HepG2 (cell line): ENCODE results near the gene TATDN3. TPM values are rescaled to one million over a fixed set of nuclear protein-coding genes. Genes with fewer than 3 reads are reported as not detected.

ENCODE experiments used
- ATAC-seq: fragments of 200-7000 bp; cut with Tn5 transposase; 3 replicates; pipeline ENCODE4 v1.9.1; 2020; ENCODE audit warnings: mild to moderate bottlenecking, moderate library complexity
- BruUV-seq: library from RNA; stranded (reverse); fragments of 400-500 nt; replicated peaks from 2 replicates; lab custom pipeline; 2021; lab: Mats Ljungman, UMichigan
- CTCF ChIA-PET: fragments of 300-600 bp; formaldehyde crosslinking; extraction: SDS; loops from one replicate; lab custom pipeline; 2021; ENCODE audit warnings: low total read pairs, inconsistent platforms, low intra/inter-chr PET ratio; lab: Yijun Ruan, JAX
- POLR2A ChIA-PET: fragments of 350-600 bp; sonication (Branson Sonifier 250); formaldehyde crosslinking; loops from one replicate; lab custom pipeline; 2020; ENCODE audit warnings: antibody characterized with exemption, inconsistent platforms; lab: Yijun Ruan, JAX
- DNase-seq: peaks from one replicate; pipeline ENCODE4 v3.0.0-alpha.2; 2015; ENCODE audit warnings: low spot score
- FAIRE-seq: peaks from 3 replicates; lab custom pipeline; 2011; peaks lifted over from hg19 to GRCh38; lab: Jason Lieb, UNC
- H2AFZ ChIP-seq: one replicate; pipeline ENCODE4 v1.6.1; 2011; ENCODE audit warnings: low read length, inconsistent platforms
- H3K27ac ChIP-seq: fragments of 300-600 bp; 3 replicates; pipeline ENCODE4 v1.8.0; 2011; ENCODE audit warnings: mixed run types, mild to moderate bottlenecking, mixed read lengths, low read length, inconsistent platforms; ENCODE audit not compliant: insufficient read depth; ENCODE audit errors: extremely low read length
- H3K27me3 ChIP-seq, 2 experiments: fragments of 200-600 bp in 1 of 2; 2 replicates in 1 of 2; 3 replicates in 1 of 2; pipeline versions ENCODE4 v1.6.0 to v1.8.0; 2011; ENCODE audit warnings: low read length in 2 of 2, mild to moderate bottlenecking in 2 of 2, moderate library complexity in 2 of 2, inconsistent platforms in 1 of 2; ENCODE audit not compliant: insufficient read depth in 2 of 2, control insufficient read depth in 1 of 2
- H3K36me3 ChIP-seq, 2 experiments: fragments of 200-600 bp in 1 of 2; replicated peaks in 1 of 2; 2 replicates in 1 of 2; 3 replicates in 1 of 2; pipeline versions ENCODE4 v1.5.1 to v1.8.0; 2011; ENCODE audit warnings: low read length in 2 of 2, inconsistent platforms in 1 of 2; ENCODE audit not compliant: insufficient read depth in 2 of 2, control insufficient read depth in 1 of 2
- H3K4me1 ChIP-seq: 2 replicates; pipeline ENCODE4 v1.5.1; 2012; ENCODE audit warnings: low read length, inconsistent platforms; ENCODE audit not compliant: insufficient read depth
- H3K4me2 ChIP-seq: 2 replicates; pipeline ENCODE4 v1.6.0; 2011; ENCODE audit warnings: low read depth, low read length, inconsistent platforms
- H3K4me3 ChIP-seq, 3 experiments: fragments of 200-600 bp in 1 of 3; sonication (generic), shearing (Covaris generic) in 1 of 3; replicated peaks in 1 of 3; 2 replicates each; pipeline ENCODE4 v1.5.1; 2011 to 2016; ENCODE audit warnings: low read length in 3 of 3, inconsistent platforms in 2 of 3, low read depth in 2 of 3, mild to moderate bottlenecking in 2 of 3, control low read depth in 1 of 3, mixed read lengths in 1 of 3; ENCODE audit not compliant: insufficient read depth in 1 of 3
- H3K79me2 ChIP-seq: one replicate; pipeline ENCODE4 v1.6.1; 2011; ENCODE audit warnings: low read length, inconsistent platforms; ENCODE audit not compliant: insufficient read depth
- H3K9ac ChIP-seq: 2 replicates; pipeline ENCODE4 v1.6.0; 2011; ENCODE audit warnings: mild to moderate bottlenecking, low read depth, low read length, inconsistent platforms; ENCODE audit not compliant: insufficient read depth
- H3K9me3 ChIP-seq: 2 replicates; pipeline ENCODE4 v1.5.1; 2012; ENCODE audit warnings: mild to moderate bottlenecking, low read length
- H4K20me1 ChIP-seq: 2 replicates; pipeline ENCODE4 v1.6.0; 2011; ENCODE audit warnings: inconsistent platforms, mild to moderate bottlenecking, low read length, moderate library complexity; ENCODE audit not compliant: insufficient read depth
- FOXM1 ChIP-seq: sonication (generic); formaldehyde crosslinking; IDR thresholded peaks from 2 replicates; pipeline ENCODE4 v1.5.0; 2020; ENCODE audit warnings: missing genetic modification reagents
- HMGXB3 ChIP-seq: sonication (generic); formaldehyde crosslinking; IDR thresholded peaks from 2 replicates; pipeline ENCODE4 v1.4.0; 2020; ENCODE audit warnings: missing genetic modification reagents, borderline replicate concordance
- HMGXB4 ChIP-seq, 2 experiments: sonication (generic) in 1 of 2; formaldehyde crosslinking in 1 of 2; IDR thresholded peaks; 2 replicates each; pipeline versions ENCODE4 v1.4.0 to v1.6.1; 2018 to 2020; ENCODE audit warnings: missing genetic modification reagents in 2 of 2, borderline replicate concordance in 1 of 2, low read depth in 1 of 2, mild to moderate bottlenecking in 1 of 2, missing biosample characterization in 1 of 2
- HNF4G ChIP-seq, 2 experiments: sonication (generic) in 1 of 2; formaldehyde crosslinking in 1 of 2; IDR thresholded peaks; 2 replicates each; pipeline versions ENCODE4 v1.4.0 to v1.6.1; 2011 to 2020; ENCODE audit warnings: borderline replicate concordance in 2 of 2, low read depth in 2 of 2, mild to moderate bottlenecking in 2 of 2, low read length in 1 of 2, missing genetic modification reagents in 1 of 2, moderate library complexity in 1 of 2
- KDM4B ChIP-seq: sonication (generic); formaldehyde crosslinking; IDR thresholded peaks from 2 replicates; pipeline ENCODE4 v1.4.0; 2020; ENCODE audit warnings: missing genetic modification reagents
- KLF12 ChIP-seq: sonication (generic); formaldehyde crosslinking; IDR thresholded peaks from 2 replicates; pipeline ENCODE4 v1.4.0; 2020; ENCODE audit warnings: missing genetic modification reagents, borderline replicate concordance
- POGZ ChIP-seq: sonication (generic); formaldehyde crosslinking; IDR thresholded peaks from 2 replicates; pipeline ENCODE4 v1.4.0; 2020; ENCODE audit warnings: mild to moderate bottlenecking, missing genetic modification reagents
- ZBTB3 ChIP-seq: sonication (generic); formaldehyde crosslinking; IDR thresholded peaks from 2 replicates; pipeline ENCODE4 v1.4.0; 2020; ENCODE audit warnings: low read depth, mild to moderate bottlenecking, moderate library complexity, missing genetic modification reagents, borderline replicate concordance
- ZBTB46 ChIP-seq: sonication (generic); formaldehyde crosslinking; IDR thresholded peaks from 2 replicates; pipeline ENCODE4 v1.4.0; 2020; ENCODE audit warnings: mild to moderate bottlenecking, missing genetic modification reagents, borderline replicate concordance
- ZNF24 ChIP-seq: fragments of 450-650 bp; IDR thresholded peaks from 2 replicates; pipeline ENCODE4 v1.6.1; 2017; ENCODE audit warnings: antibody characterized with exemption, mild to moderate bottlenecking
- ZNF296 ChIP-seq: sonication (generic); formaldehyde crosslinking; conservative IDR thresholded peaks from 2 replicates; pipeline ENCODE4 v1.5.0; 2020; ENCODE audit warnings: mild to moderate bottlenecking, missing genetic modification reagents
- ZNF441 ChIP-seq: sonication (generic); formaldehyde crosslinking; IDR thresholded peaks from 2 replicates; pipeline ENCODE4 v1.7.0; 2021; ENCODE audit warnings: missing genetic modification reagents, borderline replicate concordance
- ZNF720 ChIP-seq: sonication (generic); formaldehyde crosslinking; IDR thresholded peaks from 2 replicates; pipeline ENCODE4 v1.4.0; 2020; ENCODE audit warnings: missing genetic modification reagents
- WGBS: methylation state at CpG from one replicate; pipeline ENCODE4 v1.1.6; 2017; ENCODE audit warnings: low lambda C conversion rate; 5-methylcytosine and 5-hydroxymethylcytosine counted together
- in situ Hi-C: cut with HindIII; loops from 2 replicates; pipeline ENCODE4 v1.10.0; 2017; ENCODE audit warnings: low pct_unique_long_range_greater_than_20kb; ENCODE audit not compliant: extremely low pct_ligation_motif_present
- intact Hi-C: fragments of 100-400 bp; cut with micrococcal nuclease; formaldehyde crosslinking; loops from one replicate; pipeline ENCODE4 v1.10.0; 2022; ENCODE audit not compliant: unreplicated experiment
- polyA plus RNA-seq, 8 experiments: library from polyadenylated mRNA; depleted of rRNA in 3 of 8; stranded (reverse) in 7 of 8; unstranded in 1 of 8; fragments of >200 nt; fragmentation: Illumina TruSeq in 4 of 8; extraction: Trizol in 4 of 8; gene quantifications; 2 replicates each; pipeline versions ENCODE4 v1.2.1 to v1.2.3, GENCODE V29; 2011 to 2016; ENCODE audit warnings: low read depth in 4 of 8, missing spikeins in 1 of 8, mixed read lengths in 1 of 8; ENCODE audit not compliant: insufficient read depth in 1 of 8
- total RNA-seq, 5 experiments: library from RNA; depleted of rRNA; stranded (reverse); fragments of >200 nt; fragmentation: Illumina TruSeq; extraction: Trizol; gene quantifications; 2 replicates each; pipeline ENCODE4 v1.2.3, GENCODE V29; 2016; ENCODE audit warnings: low read depth in 1 of 5

Gene TATDN3
- total and polyA plus RNA-seq, 2 of the 13 experiments (the other 11 are each of a cell fraction or from before 2014, with no cell fraction given), result 7.3 to 8.6 TPM

- ATAC-seq (no peak), DNase-seq (no peak)
- Histone ChIP-seq H3K9ac (no peak overlapping the region), H3K4me2 (no peak overlapping the region), H3K36me3 (peaks cover 4 to 29% of the 10 kb centered on the region in 2 experiments; a peak in 3 of 5 replicates), H3K9me3 (no peaks in the 10 kb centered on the region), H2AFZ (no peak overlapping the region), H3K27ac (no peak overlapping the region), H3K4me3 (no peak overlapping the region), H3K4me1 (peaks cover 10% of the 10 kb centered on the region; the same call in 1 of the 2 replicates), H3K27me3 (no peaks in the 10 kb centered on the region; a peak in 1 of 5 replicates), H4K20me1 (peaks cover 3% of the 10 kb centered on the region; the same call in 1 of the 2 replicates), H3K79me2 (no peaks in the 10 kb centered on the region)
- WGBS, result 100% methylated on average over 2 of the region's 2 CpGs
- POLR2A ChIA-PET, result interaction anchor here (1.7 kb wide), 1 partner anchor 11 kb away, joined by 4 read pairs; the partner anchor contains the start of genes NSL1 and TATDN3
- intact Hi-C loops (loop anchor here (10.0 kb wide), 1 partner anchor 306 kb away; no protein-coding TSS in a partner anchor), in situ Hi-C loops (loop anchor here (5.0 kb wide), 1 partner anchor 114 kb away; no protein-coding TSS in a partner anchor)
- BruUV-seq, result no TSS peak
- no peak for TF ChIP-seq ZNF24
- TF ChIP-seq HMGXB4 (CRISPR knock-in tag; IDR thresholded peaks at IDR 0.05; ENCODE audit: borderline replicate concordance in 1 of 2, low read depth in 1 of 2), result no peak
- TF ChIP-seq ZBTB46, result no peak
- TF ChIP-seq POGZ (CRISPR knock-in tag), result no peak
- TF ChIP-seq HNF4G (IDR thresholded peaks at IDR 0.05; ENCODE audit: borderline replicate concordance, low read depth, low read length), result no peak
- no peak for TF ChIP-seq HNF4G (CRISPR knock-in tag; IDR thresholded peaks at IDR 0.05; ENCODE audit: borderline replicate concordance, low read depth)
- no peak for TF ChIP-seq ZBTB3 (CRISPR knock-in tag)
- TF ChIP-seq KLF12 (CRISPR knock-in tag), result no peak
- TF ChIP-seq ZNF296 (CRISPR knock-in tag), result no peak
- TF ChIP-seq FOXM1 (CRISPR knock-in tag), result no peak
- no peak for TF ChIP-seq ZNF720 (CRISPR knock-in tag)
- no peak for TF ChIP-seq KDM4B (CRISPR knock-in tag)
- TF ChIP-seq ZNF441 (CRISPR knock-in tag), result no peak
- no peak for TF ChIP-seq HMGXB3 (CRISPR knock-in tag)
- TF ChIP-seq, all 625 proteins: peak for 0
- CTCF ChIA-PET, result interaction anchor here (1.8 to 3.8 kb wide), 3 partner anchors 32 to 304 kb away, joined by 6 to 31 read pairs (median 6); no protein-coding TSS in a partner anchor
- FAIRE-seq, result no peak
Observed at GRCh38 chr1:212781225-212781624, 10.5 kb upstream of the TATDN3 start.
